ENCODE data around the gene HS2ST1. TPM values are rescaled to one million over a fixed set of nuclear protein-coding genes. Genes with fewer than 3 reads are reported as not detected.
"Not testable (repeated sequence)": the region's sequence is repeated elsewhere in the genome, so short reads cannot be mapped to it uniquely, and the experiment has no call there.

HS2ST1 gene
- total RNA-seq, 1 experiment from 2014 or later, result 54.0 TPM

GRCh38 chr1:86998727-86999126 lies 84.3 kb downstream of the HS2ST1 start:
- intact Hi-C loops (cut with micrococcal nuclease; ENCODE audit: unreplicated experiment), result no loop called here
- Mint-ChIP-seq H3K36me3 (ENCODE audit: insufficient read depth, unreplicated experiment) (no peaks in the 10 kb centered on the region), H3K27ac (ENCODE audit: unreplicated experiment) (no peak overlapping the region), H3K27me3 (ENCODE audit: unreplicated experiment) (no peaks in the 10 kb centered on the region), H3K4me1 (ENCODE audit: low read depth, unreplicated experiment) (peaks cover 11% of the 10 kb centered on the region), H3K4me3 (ENCODE audit: low read depth, unreplicated experiment) (no peak overlapping the region), H3K9me3 (ENCODE audit: low read depth, unreplicated experiment) (no peaks in the 10 kb centered on the region)
- BruUV-seq (replicated peaks), result no TSS peak
- DNase-seq, result no peak
- CTCF ChIA-PET, result interaction anchor here (0.6 kb wide), 1 partner anchor 84 kb away, joined by 6 read pairs; the partner anchor contains the start of gene HS2ST1
- TF ChIP-seq CTCF (IDR thresholded peaks at IDR 0.05; ENCODE audit: unreplicated experiment), result no peak

GRCh38 chr1:87000460-87000859 lies 86.0 kb downstream of the HS2ST1 start:
- H3K4me3 Mint-ChIP-seq (ENCODE audit: low read depth, unreplicated experiment), result no peak overlapping the region
- no peaks in the 10 kb centered on the region for H3K9me3 Mint-ChIP-seq (ENCODE audit: low read depth, unreplicated experiment)
- DNase-seq, result no peak
- no peak overlapping the region for H3K27ac Mint-ChIP-seq (ENCODE audit: unreplicated experiment)
- CTCF ChIA-PET, result interaction anchor here (0.6 kb wide), 1 partner anchor 296 kb away, joined by 3 read pairs; the partner anchor contains the start of gene SH3GLB1
- no peaks in the 10 kb centered on the region for H3K36me3 Mint-ChIP-seq (ENCODE audit: insufficient read depth, unreplicated experiment)
- peaks cover 3% of the 10 kb centered on the region for H3K4me1 Mint-ChIP-seq (ENCODE audit: low read depth, unreplicated experiment)
- no peaks in the 10 kb centered on the region for H3K27me3 Mint-ChIP-seq (ENCODE audit: unreplicated experiment)
- BruUV-seq (replicated peaks), result no TSS peak
- TF ChIP-seq CTCF (IDR thresholded peaks at IDR 0.05; ENCODE audit: unreplicated experiment), result no peak
- intact Hi-C loops (cut with micrococcal nuclease; ENCODE audit: unreplicated experiment), result no loop called here

GRCh38 chr1:87004857-87005256 lies 90.4 kb downstream of the HS2ST1 start:
- H3K27ac Mint-ChIP-seq (ENCODE audit: unreplicated experiment), result no peak overlapping the region

GRCh38 chr1:87007323-87007722 lies 92.9 kb downstream of the HS2ST1 start:
- no TSS peak for BruUV-seq (replicated peaks)
- Mint-ChIP-seq H3K27me3 (ENCODE audit: unreplicated experiment) (no peaks in the 10 kb centered on the region), H3K4me1 (ENCODE audit: low read depth, unreplicated experiment) (no peaks in the 10 kb centered on the region), H3K4me3 (ENCODE audit: low read depth, unreplicated experiment) (no peak overlapping the region), H3K9me3 (ENCODE audit: low read depth, unreplicated experiment) (peaks cover 4% of the 10 kb centered on the region), H3K27ac (ENCODE audit: unreplicated experiment) (no peak overlapping the region), H3K36me3 (ENCODE audit: insufficient read depth, unreplicated experiment) (no peaks in the 10 kb centered on the region)
- intact Hi-C loops (cut with micrococcal nuclease; ENCODE audit: unreplicated experiment), result no loop called here
- no peak for DNase-seq
- CTCF ChIA-PET, result no interaction called here
- no peak for TF ChIP-seq CTCF (IDR thresholded peaks at IDR 0.05; ENCODE audit: unreplicated experiment)

More at GRCh38 chr1:87004857-87005256, 90.4 kb downstream of the HS2ST1 start:
- intact Hi-C loops (cut with micrococcal nuclease; ENCODE audit: unreplicated experiment), result no loop called here
- H3K4me3 Mint-ChIP-seq (ENCODE audit: low read depth, unreplicated experiment), result no peak overlapping the region
- no peaks in the 10 kb centered on the region for H3K27me3 Mint-ChIP-seq (ENCODE audit: unreplicated experiment)
- no peak for DNase-seq
- H3K36me3 Mint-ChIP-seq (ENCODE audit: insufficient read depth, unreplicated experiment), result no peaks in the 10 kb centered on the region
- no peaks in the 10 kb centered on the region for H3K9me3 Mint-ChIP-seq (ENCODE audit: low read depth, unreplicated experiment)
- no peaks in the 10 kb centered on the region for H3K4me1 Mint-ChIP-seq (ENCODE audit: low read depth, unreplicated experiment)
- CTCF ChIA-PET, result no interaction called here
- no TSS peak for BruUV-seq (replicated peaks)
- TF ChIP-seq CTCF (IDR thresholded peaks at IDR 0.05; ENCODE audit: unreplicated experiment), result no peak

GRCh38 chr1:87013385-87013784 lies 99.0 kb downstream of the HS2ST1 start:
- BruUV-seq (replicated peaks); H3K4me1 Mint-ChIP-seq (ENCODE audit: low read depth, unreplicated experiment); intact Hi-C loops (cut with micrococcal nuclease; ENCODE audit: unreplicated experiment); H3K4me3 Mint-ChIP-seq (ENCODE audit: low read depth, unreplicated experiment); DNase-seq; H3K27ac Mint-ChIP-seq (ENCODE audit: unreplicated experiment); CTCF ChIA-PET; H3K27me3 Mint-ChIP-seq (ENCODE audit: unreplicated experiment); H3K36me3 Mint-ChIP-seq (ENCODE audit: insufficient read depth, unreplicated experiment): not testable (repeated sequence)
- peaks cover 11% of the 10 kb centered on the region for H3K9me3 Mint-ChIP-seq (ENCODE audit: low read depth, unreplicated experiment)

Data from Calu3 (cell line).